Kidney epithelial cell (primary cell): ENCODE results near the gene ATP5ME. TPM values are rescaled to one million over a fixed set of nuclear protein-coding genes. Genes with fewer than 3 reads are reported as not detected.

Experiments
- DNase-seq: peaks from one replicate; pipeline ENCODE4 v3.0.0-alpha.2; 2010; ENCODE audit warnings: low read depth
- H3K27me3 ChIP-seq: 2 replicates; pipeline ENCODE4 v1.6.0; 2011; ENCODE audit warnings: low read length; ENCODE audit not compliant: control insufficient read depth, insufficient read depth
- H3K36me3 ChIP-seq: 2 replicates; pipeline ENCODE4 v1.5.1; 2011; ENCODE audit warnings: low read length; ENCODE audit not compliant: control insufficient read depth, insufficient read depth
- H3K4me3 ChIP-seq: 2 replicates; pipeline ENCODE4 v1.5.1; 2011; ENCODE audit warnings: low read depth, mild to moderate bottlenecking, control low read depth, low read length
- total RNA-seq: library from RNA; depleted of rRNA; stranded (reverse); fragments of >200 nt; gene quantifications from 2 replicates; pipeline ENCODE4 v1.2.3, GENCODE V29; 2015
- TF ChIP-seq, protein P1 (sequence below): IDR thresholded peaks from 2 replicates; pipeline ENCODE4 v1.5.1; 2011; ENCODE audit warnings: mild to moderate bottlenecking, moderate library complexity, low read length, control low read depth, inconsistent platforms; ENCODE audit not compliant: insufficient read depth, poor library complexity, severe bottlenecking

Gene ATP5ME
- total RNA-seq, 1 donor from 2014 or later: 116 TPM

DNA sequence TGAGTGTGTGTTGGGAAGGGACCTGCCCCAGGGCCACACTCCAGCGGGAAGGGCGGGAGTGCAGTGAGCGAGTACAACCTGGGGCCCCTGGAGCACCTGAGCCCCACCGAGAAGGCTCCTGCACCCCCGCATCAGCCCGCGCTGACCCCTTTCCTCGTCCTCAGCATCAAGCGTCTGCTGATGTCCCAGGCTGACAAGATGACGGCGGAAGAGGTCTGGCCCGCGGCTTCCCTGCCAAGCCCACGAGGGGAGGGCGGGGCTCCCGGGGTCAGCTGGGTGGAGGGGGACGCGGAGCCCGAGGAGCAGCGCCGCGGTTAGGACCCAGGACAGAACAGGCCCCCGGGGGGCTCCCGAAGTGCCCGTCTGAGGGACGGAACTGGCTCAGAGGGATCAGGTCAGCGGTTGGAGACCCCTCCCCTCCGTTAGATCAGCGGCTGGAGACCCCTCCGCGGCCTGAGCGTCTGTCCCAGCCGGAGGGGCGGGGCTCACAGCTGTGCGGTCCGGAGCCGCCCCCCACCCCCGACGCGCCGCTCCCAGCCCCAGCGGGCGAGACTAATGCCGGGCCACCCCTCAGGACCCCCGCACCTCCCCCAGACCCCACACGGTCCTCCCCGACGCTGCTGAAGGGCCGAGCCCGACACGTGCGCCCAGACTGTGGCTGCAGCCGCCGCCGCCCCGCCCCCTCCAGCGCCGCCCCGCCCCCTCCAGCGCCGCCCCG lies 7.0 kb upstream of the ATP5ME start:
- peak overlapping the region; percentile 34 for H3K4me3 ChIP-seq
- H3K36me3 ChIP-seq: no peaks in the 10 kb centered on the region
- H3K27me3 ChIP-seq: peaks cover 2% of the 10 kb centered on the region
- TF ChIP-seq, protein P1, sequence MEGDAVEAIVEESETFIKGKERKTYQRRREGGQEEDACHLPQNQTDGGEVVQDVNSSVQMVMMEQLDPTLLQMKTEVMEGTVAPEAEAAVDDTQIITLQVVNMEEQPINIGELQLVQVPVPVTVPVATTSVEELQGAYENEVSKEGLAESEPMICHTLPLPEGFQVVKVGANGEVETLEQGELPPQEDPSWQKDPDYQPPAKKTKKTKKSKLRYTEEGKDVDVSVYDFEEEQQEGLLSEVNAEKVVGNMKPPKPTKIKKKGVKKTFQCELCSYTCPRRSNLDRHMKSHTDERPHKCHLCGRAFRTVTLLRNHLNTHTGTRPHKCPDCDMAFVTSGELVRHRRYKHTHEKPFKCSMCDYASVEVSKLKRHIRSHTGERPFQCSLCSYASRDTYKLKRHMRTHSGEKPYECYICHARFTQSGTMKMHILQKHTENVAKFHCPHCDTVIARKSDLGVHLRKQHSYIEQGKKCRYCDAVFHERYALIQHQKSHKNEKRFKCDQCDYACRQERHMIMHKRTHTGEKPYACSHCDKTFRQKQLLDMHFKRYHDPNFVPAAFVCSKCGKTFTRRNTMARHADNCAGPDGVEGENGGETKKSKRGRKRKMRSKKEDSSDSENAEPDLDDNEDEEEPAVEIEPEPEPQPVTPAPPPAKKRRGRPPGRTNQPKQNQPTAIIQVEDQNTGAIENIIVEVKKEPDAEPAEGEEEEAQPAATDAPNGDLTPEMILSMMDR: no peak
- DNase-seq: no peak

DNA sequence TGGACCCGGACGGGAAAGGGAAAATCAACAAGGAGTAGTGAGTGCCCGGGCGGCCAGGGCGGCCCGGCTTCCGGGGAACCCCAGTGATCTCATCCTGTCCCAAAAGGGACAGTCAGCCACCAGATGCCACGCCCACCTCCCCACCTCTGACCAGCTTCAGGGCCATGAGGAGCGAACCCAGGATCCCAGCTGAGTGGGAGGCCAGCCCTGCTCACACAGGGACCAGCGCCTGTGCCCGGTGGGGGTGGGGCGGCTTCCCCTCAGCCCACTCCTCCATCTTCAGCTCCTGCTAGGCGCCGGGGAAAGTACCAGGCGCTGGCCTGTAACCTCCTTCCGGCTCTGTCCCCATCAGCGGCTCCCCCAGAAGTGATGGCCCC lies 6.5 kb upstream of the ATP5ME start:
- Histone ChIP-seq H3K4me3 (peak overlapping the region; percentile 34), H3K27me3 (peaks cover 2% of the 10 kb centered on the region), H3K36me3 (no peaks in the 10 kb centered on the region)
- no peak for DNase-seq
- TF ChIP-seq, protein P1: no peak

DNA sequence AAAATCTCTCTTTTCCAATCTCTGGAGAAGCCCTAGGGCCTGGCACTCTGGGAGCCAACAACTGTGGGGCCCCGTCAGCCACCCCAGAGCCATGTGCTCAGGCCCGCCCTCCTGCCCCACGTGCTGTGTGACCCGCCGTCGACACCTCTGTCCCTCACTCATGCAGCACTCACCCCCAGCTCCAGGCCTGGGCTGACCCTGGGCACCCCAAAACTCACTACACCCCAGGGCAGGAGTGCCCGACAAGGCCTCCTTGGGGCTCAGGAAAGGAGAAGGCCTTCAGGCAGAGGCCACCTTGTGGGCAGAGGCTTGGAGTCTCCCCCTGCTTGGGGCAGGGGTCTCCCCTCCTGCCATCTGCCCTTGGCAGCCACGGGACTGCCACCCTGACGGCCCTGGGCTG lies 6.0 kb upstream of the ATP5ME start:
- DNase-seq: no peak

DNA sequence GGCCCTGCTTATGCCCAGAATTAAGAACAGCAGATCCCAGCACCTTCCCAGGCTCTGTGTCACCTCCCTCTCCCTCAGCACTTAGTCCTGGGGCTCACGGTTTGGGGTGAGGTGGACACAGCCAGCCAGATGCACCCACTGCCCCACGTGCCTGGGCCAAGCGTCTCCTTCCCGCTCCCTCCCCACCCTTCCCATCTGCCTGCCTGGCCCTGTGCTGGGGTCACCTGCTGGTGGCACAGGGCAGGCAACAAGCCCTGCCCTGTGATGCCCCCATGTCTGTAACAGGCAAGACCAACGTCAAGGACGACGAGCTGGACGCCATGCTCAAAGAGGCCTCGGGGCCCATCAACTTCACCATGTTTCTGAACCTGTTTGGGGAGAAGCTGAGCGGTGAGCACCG lies 5.6 kb upstream of the ATP5ME start:
- no peak overlapping the region for H3K4me3 ChIP-seq
- H3K27me3 ChIP-seq: peaks cover 2% of the 10 kb centered on the region
- no peaks in the 10 kb centered on the region for H3K36me3 ChIP-seq
- TF ChIP-seq, protein P1: no peak
- DNase-seq: no peak

More for the DNA sequence above, 6.0 kb upstream of the ATP5ME start:
- Histone ChIP-seq H3K4me3 (no peak overlapping the region), H3K27me3 (peaks cover 2% of the 10 kb centered on the region), H3K36me3 (no peaks in the 10 kb centered on the region)
- TF ChIP-seq, protein P1: no peak

DNA sequence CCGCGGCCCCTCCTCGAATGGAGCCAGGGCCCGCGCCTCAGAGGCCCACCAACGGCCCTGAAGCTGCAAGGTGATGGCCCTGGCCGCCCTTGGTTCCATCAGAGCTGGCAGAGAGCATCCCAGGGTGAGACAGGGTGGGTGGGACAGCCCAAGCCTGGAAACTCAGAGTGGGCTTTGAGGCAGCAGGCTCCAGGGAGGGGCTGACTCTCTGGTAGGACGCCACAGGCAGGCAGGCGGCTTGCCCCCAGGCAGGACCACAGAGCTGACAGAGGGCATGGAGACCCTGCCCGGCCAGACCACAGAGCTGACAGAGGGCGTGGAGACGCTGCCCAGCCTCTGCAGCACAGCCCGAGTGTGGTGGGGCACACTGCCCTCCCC lies 5.0 kb upstream of the ATP5ME start:
- H3K36me3 ChIP-seq: no peaks in the 10 kb centered on the region
- DNase-seq: no peak
- H3K4me3 ChIP-seq: no peak overlapping the region
- TF ChIP-seq, protein P1: no peak
- peaks cover 2% of the 10 kb centered on the region for H3K27me3 ChIP-seq

DNA sequence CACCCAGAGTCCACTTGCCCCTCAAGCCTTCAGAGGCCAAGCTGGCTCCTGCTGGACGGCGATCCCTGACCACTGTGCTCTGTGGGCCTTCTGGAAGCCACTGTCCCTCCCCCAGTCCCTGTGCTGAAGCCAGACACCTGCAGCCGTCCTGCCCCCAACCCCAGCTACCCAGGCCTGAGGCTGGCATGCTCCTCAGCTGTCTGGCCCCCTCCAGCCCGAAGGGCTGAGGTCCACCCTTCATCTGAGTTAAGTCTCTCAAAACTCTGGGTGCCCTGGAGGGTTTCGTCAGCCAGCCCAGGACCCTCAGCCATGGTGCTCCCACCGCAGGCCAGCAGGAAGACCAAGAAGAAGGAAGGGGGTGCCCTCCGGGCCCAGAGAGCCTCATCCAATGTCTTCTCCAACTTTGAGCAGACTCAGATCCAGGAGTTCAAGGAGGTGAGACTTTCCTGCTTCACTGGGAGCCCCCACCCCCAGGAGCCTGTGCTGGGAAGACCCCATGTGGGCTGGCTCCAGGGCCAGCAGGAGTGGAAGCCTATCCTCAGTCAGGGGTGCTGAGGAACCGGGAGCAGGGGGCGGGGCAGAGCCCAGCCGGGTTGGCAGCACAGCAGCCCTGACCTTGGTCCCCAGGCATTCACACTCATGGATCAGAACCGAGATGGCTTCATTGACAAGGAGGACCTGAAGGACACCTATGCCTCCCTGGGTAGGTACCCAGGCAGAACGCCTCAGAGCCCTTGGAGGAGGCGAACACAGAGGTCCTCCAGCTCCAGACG lies 4.4 kb upstream of the ATP5ME start:
- TF ChIP-seq, protein P1: no peak
- Histone ChIP-seq H3K27me3 (peaks cover 2% of the 10 kb centered on the region), H3K4me3 (no peak overlapping the region), H3K36me3 (no peaks in the 10 kb centered on the region)
- DNase-seq: no peak
